CD14-positive monocyte (primary cell): ENCODE results near the gene ELANE. TPM values are rescaled to one million over a fixed set of nuclear protein-coding genes. Genes with fewer than 3 reads are reported as not detected.

Experiments
- DNase-seq, 3 donors: peaks; one replicate each; pipeline ENCODE4 v3.0.0-alpha.2; 2011 to 2022
- H2AFZ ChIP-seq: 2 replicates; pipeline ENCODE4 v1.6.0; 2012; ENCODE audit warnings: mild to moderate bottlenecking, low read depth, low read length, inconsistent platforms; ENCODE audit not compliant: insufficient read depth, poor library complexity, severe bottlenecking
- H3K27ac ChIP-seq, 2 donors: 1 replicate in 1 of 2; 2 replicates in 1 of 2; pipeline ENCODE4 v1.5.1; 2012 to 2013; ENCODE audit warnings: low read length in 2 of 2, control low read depth in 1 of 2, inconsistent platforms in 1 of 2, low read depth in 1 of 2, mild to moderate bottlenecking in 1 of 2
- H3K27me3 ChIP-seq, 2 donors: one replicate each; pipeline versions ENCODE4 v1.6.0 to v1.6.1; 2011 to 2013; ENCODE audit warnings: low read length in 2 of 2; ENCODE audit not compliant: control insufficient read depth in 2 of 2, insufficient read depth in 2 of 2
- H3K36me3 ChIP-seq, 2 donors: replicated peaks in 1 of 2; 1 replicate in 1 of 2; 2 replicates in 1 of 2; pipeline versions ENCODE4 v1.5.1 to v1.6.1; 2012 to 2013; ENCODE audit warnings: low read length in 2 of 2, control low read depth in 1 of 2, inconsistent platforms in 1 of 2, mild to moderate bottlenecking in 1 of 2; ENCODE audit not compliant: insufficient read depth in 2 of 2, control insufficient read depth in 1 of 2
- H3K4me1 ChIP-seq, 2 donors: 1 replicate in 1 of 2; 2 replicates in 1 of 2; pipeline versions ENCODE4 v1.5.1 to v1.6.1; 2012 to 2013; ENCODE audit warnings: low read length in 2 of 2, control low read depth in 1 of 2, inconsistent platforms in 1 of 2, mild to moderate bottlenecking in 1 of 2, moderate library complexity in 1 of 2; ENCODE audit not compliant: insufficient read depth in 2 of 2, control insufficient read depth in 1 of 2
- H3K4me2 ChIP-seq: replicated peaks from 2 replicates; pipeline ENCODE3; 2012; ENCODE audit warnings: low read length, moderate library complexity, mild to moderate bottlenecking; ENCODE audit not compliant: poor library complexity, severe bottlenecking; ENCODE audit errors: extremely low read depth
- H3K4me3 ChIP-seq, 3 experiments: fragments of 200-600 bp in 1 of 3; sonication (generic) in 1 of 3; replicated peaks in 1 of 3; 1 replicate in 2 of 3; 2 replicates in 1 of 3; pipeline ENCODE4 v1.5.1; 2011 to 2013; ENCODE audit warnings: low read length in 3 of 3, mild to moderate bottlenecking in 3 of 3, control low read depth in 2 of 3, low read depth in 2 of 3, inconsistent platforms in 1 of 3, moderate library complexity in 1 of 3
- H3K79me2 ChIP-seq: 2 replicates; pipeline ENCODE4 v1.6.0; 2012; ENCODE audit warnings: mild to moderate bottlenecking, control low read depth, inconsistent platforms, low read length, moderate library complexity; ENCODE audit not compliant: insufficient read depth
- H3K9ac ChIP-seq: 2 replicates; pipeline ENCODE4 v1.6.0; 2017; ENCODE audit warnings: low read length, mild to moderate bottlenecking; ENCODE audit not compliant: insufficient read depth, poor library complexity, severe bottlenecking
- H3K9me3 ChIP-seq, 2 donors: replicated peaks in 1 of 2; 1 replicate in 1 of 2; 2 replicates in 1 of 2; pipeline versions ENCODE4 v1.5.1 to v1.6.1; 2012 to 2013; ENCODE audit warnings: low read length in 2 of 2, control low read depth in 1 of 2; ENCODE audit not compliant: control insufficient read depth in 1 of 2, insufficient read depth in 1 of 2
- H4K20me1 ChIP-seq: 2 replicates; pipeline ENCODE4 v1.6.0; 2012; ENCODE audit warnings: mild to moderate bottlenecking, low read length, control low read depth, moderate library complexity; ENCODE audit not compliant: insufficient read depth
- H3K27ac Mint-ChIP-seq, 7 donors: one replicate each; pipeline ENCODE4 v1.8.0; 2020; ENCODE audit warnings: mild to moderate bottlenecking in 7 of 7, mixed read lengths in 7 of 7, moderate library complexity in 6 of 7, inconsistent platforms in 2 of 7
- H3K27me3 Mint-ChIP-seq, 3 donors: one replicate each; pipeline ENCODE4 v1.8.0; 2021 to 2022; ENCODE audit warnings: low read depth in 3 of 3, mild to moderate bottlenecking in 3 of 3, mixed read lengths in 3 of 3, moderate library complexity in 3 of 3, inconsistent platforms in 1 of 3
- H3K36me3 Mint-ChIP-seq, 2 donors: one replicate each; pipeline ENCODE4 v1.8.0; 2020; ENCODE audit warnings: mixed read lengths in 2 of 2, inconsistent platforms in 1 of 2, mild to moderate bottlenecking in 1 of 2
- H3K4me1 Mint-ChIP-seq: one replicate; pipeline ENCODE4 v1.8.0; 2020; ENCODE audit warnings: mild to moderate bottlenecking, mixed read lengths
- H3K4me3 Mint-ChIP-seq, 2 donors: one replicate each; pipeline ENCODE4 v1.8.0; 2020; ENCODE audit warnings: mild to moderate bottlenecking in 2 of 2, mixed read lengths in 2 of 2, moderate library complexity in 1 of 2
- H3K9me3 Mint-ChIP-seq, 7 donors: one replicate each; pipeline ENCODE4 v1.8.0; 2020 to 2022; ENCODE audit warnings: mixed read lengths in 7 of 7, mild to moderate bottlenecking in 6 of 7, moderate library complexity in 6 of 7, inconsistent platforms in 2 of 7
- WGBS: methylation state at CpG from one replicate; pipeline ENCODE4 v1.1.5; 2013; ENCODE audit warnings: missing lambda C conversion rate; ENCODE audit not compliant: insufficient coverage; 5-methylcytosine and 5-hydroxymethylcytosine counted together
- intact Hi-C, 2 donors: fragments of 100-400 bp; cut with micrococcal nuclease; formaldehyde crosslinking; loops; one replicate each; pipeline versions ENCODE4 v1.15.0 to v1.15.1; 2023
- polyA plus RNA-seq, 3 donors: library from polyadenylated mRNA; depleted of rRNA in 1 of 3; unstranded in 2 of 3; stranded (reverse) in 1 of 3; fragments of 300-500 nt in 2 of 3; fragments of >200 nt in 1 of 3; fragmentation: Illumina TruSeq in 2 of 3; gene quantifications; 1 replicate in 2 of 3; 2 replicates in 1 of 3; pipeline ENCODE4 v1.2.3, GENCODE V29; 2012 to 2021
- TF ChIP-seq, protein P1 (sequence below): fragments of 200-600 bp; IDR thresholded peaks from one replicate; pipeline ENCODE4 v1.8.0; 2022; ENCODE audit warnings: antibody characterized with exemption, mild to moderate bottlenecking

The ELANE gene
- polyA plus RNA-seq, 3 donors = 0.61 to 2.0 (median 1.3) TPM

DNA sequence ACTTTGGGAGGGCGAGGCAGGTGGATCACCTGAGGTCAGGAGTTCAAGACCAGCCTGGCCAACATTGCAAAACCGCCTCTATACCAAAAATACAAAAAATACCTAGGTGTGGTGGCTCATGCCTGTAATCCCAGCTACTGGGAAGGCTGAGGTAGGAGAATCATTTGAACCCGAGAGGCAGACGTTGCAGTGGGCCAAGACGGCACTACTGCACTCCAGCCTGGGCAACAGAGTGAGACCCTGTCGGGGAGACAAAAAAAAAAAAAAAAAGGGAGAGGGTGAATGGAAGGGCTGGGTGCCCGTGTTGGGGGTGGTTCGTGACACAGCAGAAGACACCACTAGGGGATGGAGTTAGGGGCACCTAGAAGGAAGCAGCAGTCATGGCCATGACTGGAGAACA is 18.2 kb downstream of the ELANE start:
- Mint-ChIP-seq H3K36me3 (peaks cover 31 to 52% of the 10 kb centered on the region in 2 donors), H3K27me3 (peaks cover 0 to 5% (median 2%) of the 10 kb centered on the region in 3 donors), H3K4me1 (peaks cover 6% of the 10 kb centered on the region), H3K27ac (peak overlapping the region in 2 of 7 donors; percentile 23 to 75), H3K4me3 (no peak overlapping the region), H3K9me3 (no peaks in the 10 kb centered on the region)
- Histone ChIP-seq H3K4me2 (no peak overlapping the region), H3K27ac (no peak overlapping the region), H2AFZ (no peak overlapping the region), H3K9me3 (no peaks in the 10 kb centered on the region), H3K79me2 (no peaks in the 10 kb centered on the region), H3K36me3 (peaks cover 10 to 23% of the 10 kb centered on the region in 2 donors), H3K27me3 (peaks cover 0 to 11% of the 10 kb centered on the region in 2 donors), H4K20me1 (peaks cover 49% of the 10 kb centered on the region), H3K9ac (no peak overlapping the region), H3K4me3 (no peak overlapping the region), H3K4me1 (peaks cover 8 to 10% of the 10 kb centered on the region in 2 donors)
- intact Hi-C loops = no loop called here
- 96% methylated on average over 5 of the region's 8 CpGs for WGBS
- DNase-seq = no peak
- TF ChIP-seq, protein P1, sequence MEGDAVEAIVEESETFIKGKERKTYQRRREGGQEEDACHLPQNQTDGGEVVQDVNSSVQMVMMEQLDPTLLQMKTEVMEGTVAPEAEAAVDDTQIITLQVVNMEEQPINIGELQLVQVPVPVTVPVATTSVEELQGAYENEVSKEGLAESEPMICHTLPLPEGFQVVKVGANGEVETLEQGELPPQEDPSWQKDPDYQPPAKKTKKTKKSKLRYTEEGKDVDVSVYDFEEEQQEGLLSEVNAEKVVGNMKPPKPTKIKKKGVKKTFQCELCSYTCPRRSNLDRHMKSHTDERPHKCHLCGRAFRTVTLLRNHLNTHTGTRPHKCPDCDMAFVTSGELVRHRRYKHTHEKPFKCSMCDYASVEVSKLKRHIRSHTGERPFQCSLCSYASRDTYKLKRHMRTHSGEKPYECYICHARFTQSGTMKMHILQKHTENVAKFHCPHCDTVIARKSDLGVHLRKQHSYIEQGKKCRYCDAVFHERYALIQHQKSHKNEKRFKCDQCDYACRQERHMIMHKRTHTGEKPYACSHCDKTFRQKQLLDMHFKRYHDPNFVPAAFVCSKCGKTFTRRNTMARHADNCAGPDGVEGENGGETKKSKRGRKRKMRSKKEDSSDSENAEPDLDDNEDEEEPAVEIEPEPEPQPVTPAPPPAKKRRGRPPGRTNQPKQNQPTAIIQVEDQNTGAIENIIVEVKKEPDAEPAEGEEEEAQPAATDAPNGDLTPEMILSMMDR = no peak

DNA sequence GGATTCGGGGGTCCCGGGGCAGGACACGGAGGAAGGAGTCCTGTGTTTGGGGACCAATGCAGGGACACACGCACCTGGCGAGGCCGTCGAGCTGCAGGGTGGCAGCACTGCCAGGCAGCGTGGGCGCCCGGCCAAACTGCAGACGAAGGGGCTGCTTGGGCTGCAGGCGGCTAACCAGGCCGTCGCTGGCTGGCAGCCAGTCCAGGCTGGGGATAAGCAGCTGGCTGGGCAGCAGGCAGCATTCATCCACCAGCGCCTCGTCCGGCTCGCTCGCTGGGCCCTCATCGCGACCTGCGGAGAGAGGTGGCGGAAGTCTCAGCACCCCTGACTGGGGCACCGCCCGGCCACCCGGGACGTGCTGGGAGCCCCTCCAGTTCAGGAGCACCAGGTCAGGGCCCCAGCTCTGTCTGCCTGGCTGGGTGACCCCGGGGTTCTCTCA is 18.9 kb downstream of the ELANE start:
- Mint-ChIP-seq H3K27me3 (peaks cover 0 to 3% (median 2%) of the 10 kb centered on the region in 3 donors), H3K27ac (no peak overlapping the region), H3K36me3 (peaks cover 33 to 55% of the 10 kb centered on the region in 2 donors), H3K4me3 (no peak overlapping the region), H3K9me3 (no peaks in the 10 kb centered on the region), H3K4me1 (peaks cover 6% of the 10 kb centered on the region)
- Histone ChIP-seq H3K4me1 (peaks cover 8 to 10% of the 10 kb centered on the region in 2 donors), H3K27me3 (peaks cover 0 to 6% of the 10 kb centered on the region in 2 donors), H4K20me1 (peaks cover 44% of the 10 kb centered on the region), H3K9ac (no peak overlapping the region), H3K36me3 (peaks cover 10 to 29% of the 10 kb centered on the region in 2 donors), H3K79me2 (no peaks in the 10 kb centered on the region), H3K4me2 (no peak overlapping the region), H2AFZ (no peak overlapping the region), H3K27ac (no peak overlapping the region), H3K9me3 (no peaks in the 10 kb centered on the region), H3K4me3 (no peak overlapping the region)
- no peak for DNase-seq
- TF ChIP-seq, protein P1 = no peak
- intact Hi-C loops = no loop called here
- 98% methylated on average over 27 of the region's 28 CpGs for WGBS
